ENCODE data around the gene CTDNEP1. TPM values are rescaled to one million over a fixed set of nuclear protein-coding genes. Genes with fewer than 3 reads are reported as not detected.

Gene CTDNEP1
- 111 and 124 TPM in 2 replicates for polyA plus RNA-seq (2012; rRNA removed)
- 81.9 and 124 TPM in 2 replicates for polyA plus RNA-seq (2012; cell fraction: cytosol; rRNA removed)
- polyA plus RNA-seq (2012; cell fraction: nucleus; rRNA removed): 60.7 and 80.6 TPM in 2 replicates

DNA sequence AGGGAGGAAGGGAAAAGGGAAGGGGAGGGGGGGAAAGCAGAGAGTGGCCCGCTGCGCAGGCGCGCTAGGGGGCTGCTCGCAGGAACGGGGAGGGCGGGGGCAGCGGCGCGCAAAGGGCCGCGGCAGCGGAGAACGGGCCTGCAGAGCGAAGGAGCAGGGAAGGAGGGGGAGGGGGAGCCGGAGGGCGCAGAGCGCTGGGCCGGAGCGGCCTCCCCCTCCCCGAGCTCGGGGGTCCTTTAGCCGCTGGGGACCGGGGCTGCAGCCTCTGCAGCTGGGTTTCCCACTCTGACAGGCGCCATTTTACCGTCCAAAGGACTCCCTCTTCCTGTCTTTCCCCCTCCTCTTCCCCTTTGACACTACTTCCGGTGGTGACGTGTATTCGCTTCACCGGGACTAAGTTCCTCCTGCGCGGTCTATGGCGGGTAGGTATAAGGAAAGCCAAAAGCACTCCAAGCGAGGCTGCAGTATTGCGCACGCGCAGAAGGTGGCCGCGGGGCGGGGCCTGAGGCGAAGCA is at the start of gene CTDNEP1:
CTDNEP1 (minus strand) TSS at position 74 of the 515 bp plus-strand sequence. CDS start 438 bp downstream, outside the sequence.
- WGBS (ENCODE audit: low lambda C conversion rate): 1% methylated on average over 27 of the region's 41 CpGs
- TF ChIP-seq MEF2A (IDR thresholded peaks at IDR 0.05; ENCODE audit: borderline replicate concordance, low read depth) (no peak), NFIC (IDR thresholded peaks at IDR 0.05; ENCODE audit: borderline replicate concordance) (no peak), RAD21 (IDR thresholded peaks at IDR 0.05; ENCODE audit: low read length) (no peak), SIN3A (IDR thresholded peaks at IDR 0.05; ENCODE audit: borderline replicate concordance, low read depth, low read length) (0 out of 2 replicates have a peak, but pooled peaks have one; percentile 23), MXI1 (IDR thresholded peaks at IDR 0.05; ENCODE audit: low read depth, low read length) (no peak), EZH2phosphoT487 (IDR thresholded peaks at IDR 0.05; ENCODE audit: borderline replicate concordance, low read depth) (no peak), ELF1 (IDR thresholded peaks at IDR 0.05) (peak; percentile 62; the same call in 1 of the 2 replicates), JUND (IDR thresholded peaks at IDR 0.05) (no peak), FOSL2 (IDR thresholded peaks at IDR 0.05; ENCODE audit: borderline replicate concordance, low read depth) (no peak), CHD2 (IDR thresholded peaks at IDR 0.05; ENCODE audit: low read length, partially characterized antibody) (peak; percentile 41), FOXM1 (IDR thresholded peaks at IDR 0.05; ENCODE audit: low read depth) (no peak), NRF1 (IDR thresholded peaks at IDR 0.05; ENCODE audit: low read depth, low read length) (peak; percentile 68), SMC3 (IDR thresholded peaks at IDR 0.05; ENCODE audit: low read depth, low read length) (no peak), POLR2AphosphoS5 (IDR thresholded peaks at IDR 0.05; ENCODE audit: low read depth, low read length) (peak; percentile 64; the same call in 1 of the 2 replicates), YY1 (IDR thresholded peaks at IDR 0.05; ENCODE audit: low read depth) (peak; percentile 94), RFX5 (IDR thresholded peaks at IDR 0.05; ENCODE audit: low read length) (no peak), FOXJ3 (CRISPR knock-in tag; IDR thresholded peaks at IDR 0.05) (no peak), RXRA (IDR thresholded peaks at IDR 0.05; ENCODE audit: borderline replicate concordance, low read depth) (no peak), TAF1 (IDR thresholded peaks at IDR 0.05; ENCODE audit: borderline replicate concordance, low read depth, low read length) (peak; percentile 89)
- TF ChIP-seq, protein P1, sequence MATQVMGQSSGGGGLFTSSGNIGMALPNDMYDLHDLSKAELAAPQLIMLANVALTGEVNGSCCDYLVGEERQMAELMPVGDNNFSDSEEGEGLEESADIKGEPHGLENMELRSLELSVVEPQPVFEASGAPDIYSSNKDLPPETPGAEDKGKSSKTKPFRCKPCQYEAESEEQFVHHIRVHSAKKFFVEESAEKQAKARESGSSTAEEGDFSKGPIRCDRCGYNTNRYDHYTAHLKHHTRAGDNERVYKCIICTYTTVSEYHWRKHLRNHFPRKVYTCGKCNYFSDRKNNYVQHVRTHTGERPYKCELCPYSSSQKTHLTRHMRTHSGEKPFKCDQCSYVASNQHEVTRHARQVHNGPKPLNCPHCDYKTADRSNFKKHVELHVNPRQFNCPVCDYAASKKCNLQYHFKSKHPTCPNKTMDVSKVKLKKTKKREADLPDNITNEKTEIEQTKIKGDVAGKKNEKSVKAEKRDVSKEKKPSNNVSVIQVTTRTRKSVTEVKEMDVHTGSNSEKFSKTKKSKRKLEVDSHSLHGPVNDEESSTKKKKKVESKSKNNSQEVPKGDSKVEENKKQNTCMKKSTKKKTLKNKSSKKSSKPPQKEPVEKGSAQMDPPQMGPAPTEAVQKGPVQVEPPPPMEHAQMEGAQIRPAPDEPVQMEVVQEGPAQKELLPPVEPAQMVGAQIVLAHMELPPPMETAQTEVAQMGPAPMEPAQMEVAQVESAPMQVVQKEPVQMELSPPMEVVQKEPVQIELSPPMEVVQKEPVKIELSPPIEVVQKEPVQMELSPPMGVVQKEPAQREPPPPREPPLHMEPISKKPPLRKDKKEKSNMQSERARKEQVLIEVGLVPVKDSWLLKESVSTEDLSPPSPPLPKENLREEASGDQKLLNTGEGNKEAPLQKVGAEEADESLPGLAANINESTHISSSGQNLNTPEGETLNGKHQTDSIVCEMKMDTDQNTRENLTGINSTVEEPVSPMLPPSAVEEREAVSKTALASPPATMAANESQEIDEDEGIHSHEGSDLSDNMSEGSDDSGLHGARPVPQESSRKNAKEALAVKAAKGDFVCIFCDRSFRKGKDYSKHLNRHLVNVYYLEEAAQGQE (IDR thresholded peaks at IDR 0.05; ENCODE audit: low read depth, low read length): no peak; the same call in 1 of the 2 replicates
- TF ChIP-seq, protein P2, sequence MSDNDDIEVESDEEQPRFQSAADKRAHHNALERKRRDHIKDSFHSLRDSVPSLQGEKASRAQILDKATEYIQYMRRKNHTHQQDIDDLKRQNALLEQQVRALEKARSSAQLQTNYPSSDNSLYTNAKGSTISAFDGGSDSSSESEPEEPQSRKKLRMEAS (IDR thresholded peaks at IDR 0.05; ENCODE audit: low read depth): no peak
- TF ChIP-seq, protein P3, sequence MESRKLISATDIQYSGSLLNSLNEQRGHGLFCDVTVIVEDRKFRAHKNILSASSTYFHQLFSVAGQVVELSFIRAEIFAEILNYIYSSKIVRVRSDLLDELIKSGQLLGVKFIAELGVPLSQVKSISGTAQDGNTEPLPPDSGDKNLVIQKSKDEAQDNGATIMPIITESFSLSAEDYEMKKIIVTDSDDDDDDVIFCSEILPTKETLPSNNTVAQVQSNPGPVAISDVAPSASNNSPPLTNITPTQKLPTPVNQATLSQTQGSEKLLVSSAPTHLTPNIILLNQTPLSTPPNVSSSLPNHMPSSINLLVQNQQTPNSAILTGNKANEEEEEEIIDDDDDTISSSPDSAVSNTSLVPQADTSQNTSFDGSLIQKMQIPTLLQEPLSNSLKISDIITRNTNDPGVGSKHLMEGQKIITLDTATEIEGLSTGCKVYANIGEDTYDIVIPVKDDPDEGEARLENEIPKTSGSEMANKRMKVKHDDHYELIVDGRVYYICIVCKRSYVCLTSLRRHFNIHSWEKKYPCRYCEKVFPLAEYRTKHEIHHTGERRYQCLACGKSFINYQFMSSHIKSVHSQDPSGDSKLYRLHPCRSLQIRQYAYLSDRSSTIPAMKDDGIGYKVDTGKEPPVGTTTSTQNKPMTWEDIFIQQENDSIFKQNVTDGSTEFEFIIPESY (IDR thresholded peaks at IDR 0.05; ENCODE audit: borderline replicate concordance, low read depth): no peak
- TF ChIP-seq, protein P4, sequence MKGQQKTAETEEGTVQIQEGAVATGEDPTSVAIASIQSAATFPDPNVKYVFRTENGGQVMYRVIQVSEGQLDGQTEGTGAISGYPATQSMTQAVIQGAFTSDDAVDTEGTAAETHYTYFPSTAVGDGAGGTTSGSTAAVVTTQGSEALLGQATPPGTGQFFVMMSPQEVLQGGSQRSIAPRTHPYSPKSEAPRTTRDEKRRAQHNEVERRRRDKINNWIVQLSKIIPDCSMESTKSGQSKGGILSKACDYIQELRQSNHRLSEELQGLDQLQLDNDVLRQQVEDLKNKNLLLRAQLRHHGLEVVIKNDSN (IDR thresholded peaks at IDR 0.05; ENCODE audit: borderline replicate concordance, low read depth): no peak
- TF ChIP-seq, protein P5, sequence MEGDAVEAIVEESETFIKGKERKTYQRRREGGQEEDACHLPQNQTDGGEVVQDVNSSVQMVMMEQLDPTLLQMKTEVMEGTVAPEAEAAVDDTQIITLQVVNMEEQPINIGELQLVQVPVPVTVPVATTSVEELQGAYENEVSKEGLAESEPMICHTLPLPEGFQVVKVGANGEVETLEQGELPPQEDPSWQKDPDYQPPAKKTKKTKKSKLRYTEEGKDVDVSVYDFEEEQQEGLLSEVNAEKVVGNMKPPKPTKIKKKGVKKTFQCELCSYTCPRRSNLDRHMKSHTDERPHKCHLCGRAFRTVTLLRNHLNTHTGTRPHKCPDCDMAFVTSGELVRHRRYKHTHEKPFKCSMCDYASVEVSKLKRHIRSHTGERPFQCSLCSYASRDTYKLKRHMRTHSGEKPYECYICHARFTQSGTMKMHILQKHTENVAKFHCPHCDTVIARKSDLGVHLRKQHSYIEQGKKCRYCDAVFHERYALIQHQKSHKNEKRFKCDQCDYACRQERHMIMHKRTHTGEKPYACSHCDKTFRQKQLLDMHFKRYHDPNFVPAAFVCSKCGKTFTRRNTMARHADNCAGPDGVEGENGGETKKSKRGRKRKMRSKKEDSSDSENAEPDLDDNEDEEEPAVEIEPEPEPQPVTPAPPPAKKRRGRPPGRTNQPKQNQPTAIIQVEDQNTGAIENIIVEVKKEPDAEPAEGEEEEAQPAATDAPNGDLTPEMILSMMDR (IDR thresholded peaks at IDR 0.05): no peak

More for the DNA sequence above, at the start of gene CTDNEP1:
- Histone ChIP-seq H3K27me3 (ENCODE audit: insufficient read depth) (no peaks in the 10 kb centered on the region), H3K9ac (peak within 1 kb of the TSS; percentile 94), H3K4me3 (ENCODE audit: low read depth in 2 of 2, low read length in 1 of 2) (peak within 1 kb of the TSS; percentile 81 to 95), H3K27ac (ENCODE audit: low read depth in 2 of 2, low read length in 1 of 2) (peak within 1 kb of the TSS; percentile 97 to 99), H3K9me2 (no peaks in the 10 kb centered on the region), H3K4me2 (peak within 1 kb of the TSS; percentile 95), H3K4me1 (ENCODE audit: control insufficient read depth in 1 of 2, insufficient read depth in 2 of 2, low read depth in 1 of 2, low read length in 1 of 2) (peaks cover 9 to 23% of the 10 kb centered on the region in 2 experiments; a peak in 3 of 4 replicates), H2AFZ (ENCODE audit: low read depth) (peak within 1 kb of the TSS; percentile 91), H4K20me1 (ENCODE audit: insufficient read depth) (no peaks in the 10 kb centered on the region), H3K36me3 (replicated peaks in 1 of 2; ENCODE audit: control insufficient read depth in 1 of 2, insufficient read depth in 2 of 2, low read length in 1 of 2) (peaks cover 17 to 19% of the 10 kb centered on the region in 2 experiments), H3K9me3 (no peaks in the 10 kb centered on the region), H3F3A (replicated peaks; ENCODE audit: insufficient read depth) (peaks cover 10% of the 10 kb centered on the region), H3K79me2 (ENCODE audit: insufficient read depth) (peaks cover 63% of the 10 kb centered on the region)
- CTCF ChIA-PET: interaction anchor here (0.6 to 1.6 kb wide), 8 partner anchors 9 to 309 kb away, joined by 3 to 14 read pairs (median 4); no protein-coding TSS in a partner anchor
- POLR2A ChIA-PET: interaction anchor here (0.7 to 1.6 kb wide), 4 partner anchors 9 to 427 kb away, joined by 3 to 7 read pairs (median 6); partner anchors contain the start of genes GABARAP and PHF23
- DNase-seq: peak; percentile 96
